SK-N-SH (cell line): ENCODE data around the gene YOD1. TPM values are rescaled to one million over a fixed set of nuclear protein-coding genes. Genes with fewer than 3 reads are reported as not detected.

Experiments used
- CTCF ChIA-PET: fragments of 300-600, 350-600 bp; formaldehyde crosslinking; extraction: SDS; loops from one replicate; lab custom pipeline; 2021; lab: Yijun Ruan, JAX
- POLR2A ChIA-PET: fragments of 350-600 bp; sonication (Branson Sonifier 250); formaldehyde crosslinking; extraction: SDS; loops from one replicate; lab custom pipeline; 2020; ENCODE audit warnings: antibody characterized with exemption, inconsistent platforms; lab: Yijun Ruan, JAX
- DNase-seq: peaks from one replicate; pipeline ENCODE4 v3.0.0; 2012
- H2AFZ ChIP-seq: fragments of 200-600 bp; sonication (generic); 2 replicates; pipeline ENCODE4 v1.8.1; 2016; ENCODE audit warnings: antibody characterized with exemption, mild to moderate bottlenecking, low read depth
- H3F3A ChIP-seq: fragments of 200-600 bp; sonication (generic); replicated peaks from 2 replicates; pipeline ENCODE3; 2016; ENCODE audit warnings: antibody characterized with exemption, mild to moderate bottlenecking; ENCODE audit not compliant: insufficient read depth
- H3K27ac ChIP-seq, 2 experiments: fragments of 200-500 bp in 1 of 2; fragments of 200-600 bp in 1 of 2; sonication (Bioruptor generic) in 1 of 2; sonication (generic), shearing (Covaris generic) in 1 of 2; 2 replicates each; pipeline versions ENCODE4 v1.5.1 to v1.6.1; 2014 to 2016; ENCODE audit warnings: low read depth in 2 of 2, inconsistent platforms in 1 of 2, low read length in 1 of 2, mild to moderate bottlenecking in 1 of 2, mixed read lengths in 1 of 2
- H3K27me3 ChIP-seq: fragments of 200-600 bp; sonication (generic), shearing (Covaris generic); 2 replicates; pipeline ENCODE4 v1.6.1; 2016; ENCODE audit warnings: mixed run types; ENCODE audit not compliant: insufficient read depth
- H3K36me3 ChIP-seq, 2 experiments: fragments of 200-500 bp in 1 of 2; fragments of 200-600 bp in 1 of 2; sonication (Bioruptor generic) in 1 of 2; sonication (generic) in 1 of 2; replicated peaks in 1 of 2; 2 replicates each; pipeline versions ENCODE3 to v1.5.1; 2014 to 2016; ENCODE audit warnings: low read length in 1 of 2, mild to moderate bottlenecking in 1 of 2; ENCODE audit not compliant: insufficient read depth in 2 of 2, control insufficient read depth in 1 of 2
- H3K4me1 ChIP-seq, 2 experiments: fragments of 200-500 bp in 1 of 2; fragments of 200-600 bp in 1 of 2; sonication (Bioruptor generic) in 1 of 2; sonication (generic), shearing (Covaris generic) in 1 of 2; 2 replicates each; pipeline versions ENCODE4 v1.5.1 to v1.6.1; 2014 to 2016; ENCODE audit warnings: low read depth in 1 of 2, low read length in 1 of 2, mixed run types in 1 of 2; ENCODE audit not compliant: insufficient read depth in 2 of 2, control insufficient read depth in 1 of 2
- H3K4me2 ChIP-seq: fragments of 200-600 bp; sonication (generic), shearing (Covaris generic); 2 replicates; pipeline ENCODE4 v1.6.1; 2017; ENCODE audit warnings: mixed run types
- H3K4me3 ChIP-seq, 2 experiments: fragments of 200-500 bp in 1 of 2; fragments of 200-600 bp in 1 of 2; sonication (Bioruptor generic) in 1 of 2; sonication (generic), shearing (Covaris generic) in 1 of 2; 2 replicates each; pipeline versions ENCODE4 v1.5.1 to v1.8.1; 2014 to 2016; ENCODE audit warnings: low read depth in 2 of 2, inconsistent platforms in 1 of 2, low read length in 1 of 2, mild to moderate bottlenecking in 1 of 2, mixed read lengths in 1 of 2, moderate library complexity in 1 of 2
- H3K79me2 ChIP-seq: fragments of 200-600 bp; sonication (generic); 2 replicates; pipeline ENCODE4 v1.8.1; 2017; ENCODE audit warnings: mild to moderate bottlenecking; ENCODE audit not compliant: insufficient read depth
- H3K9ac ChIP-seq: fragments of 200-600 bp; sonication (generic); 2 replicates; pipeline ENCODE4 v1.6.1; 2017; ENCODE audit warnings: mixed run types
- H3K9me2 ChIP-seq: fragments of 200-600 bp; sonication (generic); 2 replicates; pipeline ENCODE4 v1.6.1; 2017; ENCODE audit warnings: mixed run types
- H3K9me3 ChIP-seq: fragments of 200-600 bp; sonication (generic); 2 replicates; pipeline ENCODE4 v1.6.1; 2017; ENCODE audit warnings: mixed run types, mild to moderate bottlenecking, moderate library complexity
- H4K20me1 ChIP-seq: fragments of 200-600 bp; sonication (generic); 2 replicates; pipeline ENCODE4 v1.6.1; 2017; ENCODE audit warnings: mild to moderate bottlenecking, mixed run types; ENCODE audit not compliant: insufficient read depth
- CTCF ChIP-seq: fragments of 200-600 bp; sonication (generic); IDR thresholded peaks from 2 replicates; pipeline ENCODE4 v1.6.1; 2017; ENCODE audit warnings: antibody characterized with exemption, mild to moderate bottlenecking, moderate library complexity
- ELF1 ChIP-seq: IDR thresholded peaks from 2 replicates; pipeline ENCODE4 v1.4.0; 2012
- EP300 ChIP-seq, 2 experiments: IDR thresholded peaks; 2 replicates each; pipeline versions ENCODE4 v1.4.0 to v1.6.1; 2012; ENCODE audit warnings: borderline replicate concordance in 1 of 2, low read depth in 1 of 2, low read length in 1 of 2
- EZH2phosphoT487 ChIP-seq: fragments of 200-600 bp; sonication (generic); IDR thresholded peaks from 2 replicates; pipeline ENCODE4 v1.6.1; 2017; ENCODE audit warnings: low read depth, mixed run types, mild to moderate bottlenecking, antibody characterized with exemption, moderate library complexity, borderline replicate concordance
- GATA2 ChIP-seq: sonication (generic); formaldehyde crosslinking; IDR thresholded peaks from 2 replicates; pipeline ENCODE4 v1.5.0; 2020; ENCODE audit warnings: mild to moderate bottlenecking, missing genetic modification reagents
- JUND ChIP-seq: IDR thresholded peaks from 2 replicates; pipeline ENCODE4 v1.4.0; 2012
- MAX ChIP-seq: IDR thresholded peaks from 2 replicates; pipeline ENCODE4 v1.4.0; 2012; ENCODE audit warnings: low read depth
- MXI1 ChIP-seq: IDR thresholded peaks from 2 replicates; pipeline ENCODE4 v1.6.1; 2012; ENCODE audit warnings: mild to moderate bottlenecking, low read depth, low read length, improper control_type of control experiment
- RAD21 ChIP-seq: IDR thresholded peaks from 2 replicates; pipeline ENCODE4 v1.6.1; 2012; ENCODE audit warnings: mild to moderate bottlenecking, low read length
- RCOR1 ChIP-seq: fragments of 150-350 bp; IDR thresholded peaks from 2 replicates; pipeline ENCODE4 v1.6.1; 2017; ENCODE audit warnings: antibody characterized with exemption, low read length
- SIN3A ChIP-seq: IDR thresholded peaks from 2 replicates; pipeline ENCODE4 v1.6.1; 2012; ENCODE audit warnings: low read depth, mild to moderate bottlenecking, low read length, moderate library complexity, borderline replicate concordance
- SMC3 ChIP-seq: IDR thresholded peaks from 2 replicates; pipeline ENCODE4 v1.6.1; 2012; ENCODE audit warnings: low read depth, low read length, improper control_type of control experiment
- TAF1 ChIP-seq: IDR thresholded peaks from 2 replicates; pipeline ENCODE4 v1.6.1; 2012; ENCODE audit warnings: low read depth, mild to moderate bottlenecking, low read length, moderate library complexity, borderline replicate concordance
- TEAD4 ChIP-seq: IDR thresholded peaks from 2 replicates; pipeline ENCODE4 v1.4.0; 2012; ENCODE audit warnings: mild to moderate bottlenecking, borderline replicate concordance; ENCODE audit not compliant: insufficient read depth
- USF2 ChIP-seq: fragments of 150-350 bp; IDR thresholded peaks from 2 replicates; pipeline ENCODE4 v1.6.1; 2017; ENCODE audit warnings: antibody characterized with exemption, low read length, low read depth, borderline replicate concordance
- WGBS: methylation state at CpG from one replicate; pipeline ENCODE4 v1.1.6; 2017; ENCODE audit warnings: low lambda C conversion rate; 5-methylcytosine and 5-hydroxymethylcytosine counted together
- polyA plus RNA-seq, 3 experiments: library from polyadenylated mRNA; depleted of rRNA; stranded (reverse); fragments of >200 nt; gene quantifications; 2 replicates each; pipeline ENCODE4 v1.2.3, GENCODE V29; 2012

Gene YOD1
- polyA plus RNA-seq, 1 of the 3 experiments (the other 2 are of a cell fraction) = 0.79 TPM

GRCh38 chr1:207085887-207086286 is 34.9 kb upstream of the YOD1 start:
- Histone ChIP-seq H2AFZ (no peak overlapping the region), H3K27ac (no peak overlapping the region), H3K9ac (no peak overlapping the region)
- TF ChIP-seq JUND = no peak
- TF ChIP-seq EZH2phosphoT487 = no peak
- no peak for TF ChIP-seq RAD21
- TF ChIP-seq MAX = no peak
- TF ChIP-seq ELF1 = no peak
- TF ChIP-seq MXI1 = no peak
- no peak for TF ChIP-seq SIN3A
- TF ChIP-seq GATA2 (CRISPR knock-in tag) = no peak
- TF ChIP-seq USF2 = no peak
- no peak for TF ChIP-seq TEAD4
- TF ChIP-seq EP300 (IDR thresholded peaks at IDR 0.05; ENCODE audit: borderline replicate concordance in 1 of 2, low read depth in 1 of 2, low read length in 1 of 2) = no peak
- TF ChIP-seq RCOR1 = no peak
- TF ChIP-seq, all 33 proteins: peak for 0
- no peaks in the 10 kb centered on the region for H4K20me1 ChIP-seq
- ChIA-PET POLR2A (no interaction called here), CTCF (interaction anchor here (0.9 kb wide), 1 partner anchor 319 kb away, joined by 6 read pairs; no protein-coding TSS in a partner anchor)
- no peaks in the 10 kb centered on the region for H3K9me2 ChIP-seq
- H3K27me3 ChIP-seq = peaks cover 14% of the 10 kb centered on the region; the same call in 1 of the 2 replicates
- H3K4me2 ChIP-seq = no peak overlapping the region
- no peaks in the 10 kb centered on the region for H3K9me3 ChIP-seq
- no peak for DNase-seq
- peaks cover 3% of the 10 kb centered on the region for H3F3A ChIP-seq
- H3K4me3 ChIP-seq = no peak overlapping the region
- H3K36me3 ChIP-seq = no peaks in the 10 kb centered on the region
- no peaks in the 10 kb centered on the region for H3K4me1 ChIP-seq
- 13% methylated on average over 3 of the region's 3 CpGs for WGBS
- H3K79me2 ChIP-seq = no peaks in the 10 kb centered on the region

- no peaks in the 10 kb centered on the region for H3K36me3 ChIP-seq
- 11% methylated on average over 8 of the region's 8 CpGs for WGBS
- peaks cover 6% of the 10 kb centered on the region for H3F3A ChIP-seq
- H3K79me2 ChIP-seq = no peaks in the 10 kb centered on the region
- peaks cover 7% of the 10 kb centered on the region; the same call in 1 of the 2 replicates for H3K27me3 ChIP-seq
- no peak overlapping the region for H3K4me2 ChIP-seq
- no peaks in the 10 kb centered on the region for H3K4me1 ChIP-seq
- no peaks in the 10 kb centered on the region for H3K9me2 ChIP-seq
- POLR2A ChIA-PET = no interaction called here
- H3K9me3 ChIP-seq = no peaks in the 10 kb centered on the region
- no peak overlapping the region; a peak in 1 of 4 replicates for H3K4me3 ChIP-seq
- TF ChIP-seq CTCF (peak; percentile 70), TAF1 (no peak), SMC3 (peak; percentile 78), RAD21 (peak; percentile 58)
- H3K27ac ChIP-seq = no peak overlapping the region
- H3K9ac ChIP-seq = no peak overlapping the region
- H4K20me1 ChIP-seq = no peaks in the 10 kb centered on the region
- CTCF ChIA-PET = interaction anchor here (0.6 to 2.9 kb wide), 18 partner anchors 10 to 415 kb away, joined by 3 to 30 read pairs (median 4); partner anchors contain the start of genes C1orf116, CD55 and PFKFB2
- H2AFZ ChIP-seq = no peak overlapping the region; the same call in 1 of the 2 replicates
- DNase-seq = peak; percentile 45
These were observed 33.7 kb upstream of the YOD1 start for GRCh38 chr1:207084701-207085180.
